ENCODE results near the gene PCSK7.

The PCSK7 gene

GRCh38 chr11:117166491-117166890, 65.4 kb downstream of the PCSK7 start:
- no peak for TF ChIP-seq CTCF (IDR thresholded peaks at IDR 0.05; ENCODE audit: low read length, missing control alignments)
- H3K4me3 ChIP-seq (replicated peaks; ENCODE audit: low read depth, low read length): no peak overlapping the region
- DNase-seq (ENCODE audit: low read depth): no peak

GRCh38 chr11:117160826-117161225, 71.0 kb downstream of the PCSK7 start:
- H3K4me3 ChIP-seq (replicated peaks; ENCODE audit: low read depth, low read length): no peak overlapping the region
- no peak for TF ChIP-seq CTCF (IDR thresholded peaks at IDR 0.05; ENCODE audit: low read length, missing control alignments)
- peak; percentile 41 for DNase-seq (ENCODE audit: low read depth)

- H3K4me3 ChIP-seq (replicated peaks; ENCODE audit: low read depth, low read length): no peak overlapping the region
- no peak for TF ChIP-seq CTCF (IDR thresholded peaks at IDR 0.05; ENCODE audit: low read length, missing control alignments)
- no peak for DNase-seq (ENCODE audit: low read depth)
Observed at GRCh38 chr11:117159892-117160291, 72.0 kb downstream of the PCSK7 start.

- no peak overlapping the region for H3K4me3 ChIP-seq (replicated peaks; ENCODE audit: low read depth, low read length)
- no peak for DNase-seq (ENCODE audit: low read depth)
- no peak for TF ChIP-seq CTCF (IDR thresholded peaks at IDR 0.05; ENCODE audit: low read length, missing control alignments)
Observed at GRCh38 chr11:117157507-117157906, 74.4 kb downstream of the PCSK7 start.

- DNase-seq (ENCODE audit: low read depth): no peak
- no peak overlapping the region for H3K4me3 ChIP-seq (replicated peaks; ENCODE audit: low read depth, low read length)
- no peak for TF ChIP-seq CTCF (IDR thresholded peaks at IDR 0.05; ENCODE audit: low read length, missing control alignments)
Observed at GRCh38 chr11:117154468-117154867, 77.4 kb downstream of the PCSK7 start.

Measured in fibroblast of pulmonary artery (primary cell).